Activated CD4-positive, alpha-beta T cell treated with anti-CD3 and anti-CD28 coated beads, Interleukin-2, amount 50 U/mL, for 48 hours (primary cell): ENCODE measurements around the gene C2orf92.
"Not testable (repeated sequence)": the region's sequence is repeated elsewhere in the genome, so short reads cannot be mapped to it uniquely, and the experiment has no call there.

Source experiments
- DNase-seq, 2 experiments: peaks; one replicate each; pipeline ENCODE4 v3.0.0-alpha.2; 2020

Gene C2orf92

GRCh38 chr2:97660044-97660774 lies 9.3 kb upstream of the C2orf92 start:
- DNase-seq: no peak

- DNase-seq: no peak
These were observed 8.6 kb upstream of the C2orf92 start for GRCh38 chr2:97660775-97661389.

- DNase-seq: no peak
These were observed 7.6 kb upstream of the C2orf92 start for GRCh38 chr2:97661927-97662326.

GRCh38 chr2:97662386-97662894 lies 7.1 kb upstream of the C2orf92 start:
- no peak for DNase-seq

GRCh38 chr2:97662895-97663625 lies 6.5 kb upstream of the C2orf92 start:
- DNase-seq: peak; percentile 86 to 90

GRCh38 chr2:97663626-97663961 lies 5.9 kb upstream of the C2orf92 start:
- no peak for DNase-seq

GRCh38 chr2:97663962-97664635 lies 5.4 kb upstream of the C2orf92 start, which contains the start of gene ACTR1B:
ACTR1B (minus strand) TSS chr2:97664044; CDS start chr2:97663890, 154 bp downstream.
- DNase-seq: peak; percentile 97 to 98

- DNase-seq: peak in 1 of 2 experiments; percentile 28
These were observed 4.9 kb upstream of the C2orf92 start for GRCh38 chr2:97664636-97664970.

- no peak for DNase-seq
These were observed 958 bp downstream of the C2orf92 start for GRCh38 chr2:97670471-97670870.

GRCh38 chr2:97671526-97671925 lies 2.0 kb downstream of the C2orf92 start:
- no peak for DNase-seq

GRCh38 chr2:97672606-97673140 lies 3.2 kb downstream of the C2orf92 start:
- not testable (repeated sequence) for DNase-seq

- DNase-seq: peak; percentile 28 to 53
These were observed 3.8 kb downstream of the C2orf92 start for GRCh38 chr2:97673182-97673914.

GRCh38 chr2:97673915-97674283 lies 4.4 kb downstream of the C2orf92 start:
- peak; percentile 40 to 60 for DNase-seq

- no peak for DNase-seq
These were observed 6.1 kb downstream of the C2orf92 start for GRCh38 chr2:97675430-97676113.

- DNase-seq: no peak
These were observed 7.1 kb downstream of the C2orf92 start for GRCh38 chr2:97676620-97677019.

GRCh38 chr2:97677480-97677879 lies 8.0 kb downstream of the C2orf92 start:
- DNase-seq: no peak

- no peak for DNase-seq
These were observed 8.8 kb downstream of the C2orf92 start for GRCh38 chr2:97678298-97678697.

- not testable (repeated sequence) for DNase-seq
These were observed 17.7 kb downstream of the C2orf92 start for GRCh38 chr2:97687235-97687634.

- DNase-seq: no peak
These were observed 18.7 kb downstream of the C2orf92 start for GRCh38 chr2:97688062-97688827.

GRCh38 chr2:97691166-97691565 lies 21.7 kb downstream of the C2orf92 start:
- no peak for DNase-seq

GRCh38 chr2:97693476-97693875 lies 24.0 kb downstream of the C2orf92 start:
- DNase-seq: no peak
